GM18505 (cell line): ENCODE measurements around the gene ADCY5.

ENCODE experiments used
- ATAC-seq: cut with Tn5 transposase; IDR thresholded peaks from one replicate; pipeline ENCODE4 v1.9.1; 2021; ENCODE audit not compliant: unreplicated experiment
- POLR2A ChIP-seq: IDR thresholded peaks from 4 replicates; pipeline ENCODE4 v1.6.1; 2011; ENCODE audit warnings: borderline replicate concordance; ENCODE audit not compliant: insufficient read depth, insufficient read length; ENCODE audit errors: extremely low read depth

The ADCY5 gene

DNA sequence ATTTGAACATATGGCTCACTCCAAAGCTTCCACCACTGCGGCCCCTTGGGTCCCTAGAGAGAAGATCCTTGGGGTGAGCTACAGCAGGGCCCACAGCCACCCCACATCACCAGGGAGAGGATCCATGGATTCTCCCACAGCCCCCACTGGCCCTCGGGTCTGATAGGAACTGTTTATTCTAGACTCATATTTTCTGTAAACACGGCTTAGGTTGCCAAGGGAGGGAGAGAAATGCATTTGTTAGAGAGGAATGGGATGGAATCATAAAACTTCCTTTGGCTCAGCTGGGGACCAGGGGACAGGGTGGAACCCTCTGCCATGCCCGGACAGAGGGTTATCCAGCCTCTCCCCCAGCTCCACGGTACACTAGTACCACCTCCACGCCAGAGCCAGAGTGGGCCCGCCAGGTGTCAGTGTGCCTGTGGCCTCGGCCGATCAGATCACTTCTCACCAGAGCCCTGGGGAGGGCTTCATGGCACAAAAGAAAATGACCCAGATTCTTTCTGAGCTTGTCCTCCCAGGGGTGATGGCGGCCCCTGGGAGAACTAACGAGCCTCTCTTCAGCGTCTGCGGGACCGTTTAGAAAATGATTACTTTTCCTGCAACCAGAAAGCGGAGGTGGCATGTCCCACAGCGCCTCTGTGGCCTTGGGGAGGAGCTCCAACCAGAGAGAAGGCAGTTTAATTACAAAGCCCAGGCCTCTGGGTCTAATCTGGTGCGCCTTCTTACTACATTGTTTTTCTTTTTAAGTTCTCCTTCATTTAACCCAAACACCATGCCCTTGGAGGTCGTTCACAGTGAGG lies 33.7 kb downstream of the ADCY5 start:
- no peak for TF ChIP-seq POLR2A
- no peak for ATAC-seq

DNA sequence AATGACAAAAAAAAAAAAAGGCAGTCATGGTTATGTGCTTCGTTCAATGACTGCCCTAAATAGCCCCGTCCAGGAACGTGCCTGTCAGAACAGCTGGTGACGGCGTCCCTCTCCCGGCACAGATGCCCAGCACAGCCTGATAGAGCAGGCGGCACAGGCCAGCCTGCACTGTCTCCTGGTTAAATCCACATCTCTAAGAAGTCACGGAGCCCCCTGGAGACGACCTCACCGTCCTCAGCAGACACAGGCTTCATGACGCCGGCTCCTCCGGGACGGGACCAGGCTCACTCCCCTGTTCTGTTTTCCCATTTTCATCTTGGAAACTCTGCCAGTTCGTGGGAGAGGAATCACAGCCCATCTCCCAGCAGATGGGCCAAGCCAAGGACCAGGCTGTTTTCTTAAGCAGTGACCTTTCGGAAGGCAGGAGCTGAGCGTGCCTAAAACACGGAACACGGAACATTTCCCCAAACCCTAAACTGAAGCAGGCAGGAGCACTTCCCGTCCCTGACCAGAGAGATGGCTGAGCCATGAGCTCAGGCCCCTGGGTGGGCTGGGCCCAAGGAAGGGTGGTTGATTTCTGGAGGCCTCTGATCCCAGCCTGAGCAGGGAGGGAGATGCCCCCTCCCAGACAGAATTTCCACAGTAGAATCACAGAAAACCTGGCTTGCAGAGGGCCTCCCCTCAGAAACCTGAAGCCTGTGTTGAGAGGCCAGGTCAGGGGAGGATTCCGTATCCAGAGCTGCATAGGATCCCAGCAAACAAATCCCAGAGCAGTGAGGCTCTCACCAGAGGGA lies 35.9 kb downstream of the ADCY5 start:
- ATAC-seq = no peak
- TF ChIP-seq POLR2A = no peak

DNA sequence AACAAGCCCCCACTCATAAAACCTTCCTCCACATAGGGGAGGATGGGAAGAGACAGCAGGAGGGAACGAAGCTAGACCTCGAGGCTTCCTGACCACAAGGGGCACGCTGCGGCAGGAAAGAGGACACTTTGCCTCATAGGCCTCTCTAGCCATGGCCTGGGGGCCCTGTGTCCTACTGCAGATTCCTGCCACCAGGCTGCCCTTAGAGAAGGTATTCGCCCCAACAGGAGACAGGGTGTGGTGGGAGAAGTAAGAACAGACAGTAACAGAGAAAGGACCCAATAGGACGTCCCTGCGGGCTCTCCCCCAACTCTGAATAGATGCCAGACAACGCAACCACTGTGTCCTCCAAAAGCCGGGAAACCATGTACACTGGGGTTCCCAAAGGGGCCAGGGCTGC lies 36.8 kb downstream of the ADCY5 start:
- no peak for ATAC-seq
- no peak for TF ChIP-seq POLR2A

DNA sequence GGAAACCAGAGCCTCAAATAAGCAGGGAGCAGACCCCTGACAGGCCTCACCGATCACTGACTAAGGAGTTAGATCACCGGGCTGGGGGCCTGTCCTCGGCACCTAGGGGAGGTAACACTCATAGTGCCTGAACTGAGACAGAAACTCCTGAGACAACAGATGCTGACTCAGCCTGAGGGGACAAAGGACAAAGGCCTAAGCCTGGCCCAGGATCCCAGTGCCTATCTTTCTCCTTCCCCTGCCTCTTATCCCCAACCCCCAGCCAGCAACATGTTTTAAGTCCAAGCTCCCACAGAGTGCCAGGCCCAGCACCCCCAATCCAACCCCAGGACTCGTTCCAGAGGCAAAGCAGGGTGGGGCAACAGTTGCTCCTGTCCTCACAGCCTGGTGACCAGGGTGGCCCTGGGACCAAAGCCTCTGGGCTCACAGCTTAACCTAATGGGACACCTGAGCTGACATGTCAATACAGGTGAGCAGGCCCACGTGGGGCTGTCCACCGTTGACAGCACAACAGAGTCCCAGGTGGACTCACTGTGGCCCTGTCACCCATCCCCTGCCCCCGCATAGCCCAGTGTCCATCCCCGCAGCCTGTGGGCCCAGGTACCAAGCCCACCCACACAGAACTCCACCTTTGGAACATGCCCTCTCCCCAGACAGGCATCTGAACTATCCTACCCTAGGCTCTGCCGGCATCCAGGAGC lies 37.4 kb downstream of the ADCY5 start:
- no peak for ATAC-seq
- no peak for TF ChIP-seq POLR2A

DNA sequence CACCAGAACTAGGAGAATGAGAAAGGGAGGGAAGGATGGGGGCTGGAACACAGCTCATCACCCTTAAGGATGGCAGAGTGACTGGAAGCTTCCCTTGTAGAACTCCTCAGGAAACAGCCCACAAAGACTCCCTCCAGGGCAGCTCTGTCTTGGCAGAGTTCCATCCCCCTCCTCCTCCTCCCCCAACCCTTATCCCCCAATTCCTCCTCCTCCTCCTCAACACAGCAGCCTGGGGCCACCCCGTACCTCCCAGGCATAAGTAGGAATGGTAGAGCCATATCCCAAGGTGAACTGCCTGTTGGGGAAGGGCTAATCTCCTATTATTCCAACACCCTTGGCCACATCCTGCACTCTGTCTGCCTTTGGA lies 38.8 kb downstream of the ADCY5 start:
- ATAC-seq = no peak
- no peak for TF ChIP-seq POLR2A

DNA sequence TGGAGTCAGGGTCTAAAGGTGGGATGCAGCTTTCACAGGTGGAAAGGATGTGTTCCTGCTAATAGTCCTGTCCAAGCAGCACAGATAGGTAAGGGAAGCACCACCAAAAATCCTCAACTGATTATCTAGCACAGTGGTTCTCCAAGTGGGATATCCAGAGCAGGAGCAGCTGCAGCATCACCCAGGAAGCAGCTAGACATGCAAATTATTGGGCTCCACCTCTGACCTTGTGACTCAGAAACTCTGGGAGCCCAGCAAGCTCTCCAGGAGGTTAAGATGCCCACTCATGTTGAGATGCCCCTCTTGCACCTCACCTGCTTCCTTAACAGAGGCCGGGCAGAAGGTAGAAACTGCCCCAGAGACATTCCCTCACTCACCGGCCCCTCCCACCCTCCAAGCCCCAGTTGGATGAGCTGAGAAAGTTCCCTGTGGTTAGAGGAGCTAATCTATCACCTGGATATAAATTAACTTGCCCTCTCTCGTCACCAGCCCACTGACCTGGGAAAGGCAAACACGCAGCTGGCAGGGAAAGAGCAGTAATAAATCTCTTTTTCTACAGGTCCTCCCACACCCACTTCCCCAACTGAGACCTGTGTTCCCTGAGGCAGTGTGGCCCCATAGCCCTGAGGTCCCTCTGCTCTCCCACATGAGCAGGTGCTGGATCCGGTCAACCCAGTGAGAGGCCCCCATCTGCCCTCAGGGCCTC lies 39.3 kb downstream of the ADCY5 start:
- no peak for ATAC-seq
- no peak for TF ChIP-seq POLR2A

DNA sequence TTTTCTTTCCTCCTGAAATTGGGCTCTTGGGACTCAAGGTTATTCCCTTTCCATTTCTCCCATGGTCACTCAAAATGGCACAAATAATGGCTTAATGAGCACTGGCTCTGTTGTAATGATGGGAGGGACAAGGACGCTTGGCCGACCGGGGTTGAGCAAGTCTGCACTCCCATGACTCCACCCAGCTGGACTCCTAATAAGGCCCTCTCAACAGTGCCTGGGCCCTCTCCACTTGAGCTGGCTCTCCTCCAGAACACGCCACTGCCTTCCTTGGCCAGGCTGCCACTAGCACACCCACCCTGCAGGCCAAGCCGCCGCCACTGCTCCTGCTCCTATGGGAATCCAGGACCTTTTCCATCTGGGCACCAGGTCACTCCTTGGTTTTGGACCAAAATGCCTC lies 42.3 kb downstream of the ADCY5 start:
- ATAC-seq = no peak
- TF ChIP-seq POLR2A = no peak

DNA sequence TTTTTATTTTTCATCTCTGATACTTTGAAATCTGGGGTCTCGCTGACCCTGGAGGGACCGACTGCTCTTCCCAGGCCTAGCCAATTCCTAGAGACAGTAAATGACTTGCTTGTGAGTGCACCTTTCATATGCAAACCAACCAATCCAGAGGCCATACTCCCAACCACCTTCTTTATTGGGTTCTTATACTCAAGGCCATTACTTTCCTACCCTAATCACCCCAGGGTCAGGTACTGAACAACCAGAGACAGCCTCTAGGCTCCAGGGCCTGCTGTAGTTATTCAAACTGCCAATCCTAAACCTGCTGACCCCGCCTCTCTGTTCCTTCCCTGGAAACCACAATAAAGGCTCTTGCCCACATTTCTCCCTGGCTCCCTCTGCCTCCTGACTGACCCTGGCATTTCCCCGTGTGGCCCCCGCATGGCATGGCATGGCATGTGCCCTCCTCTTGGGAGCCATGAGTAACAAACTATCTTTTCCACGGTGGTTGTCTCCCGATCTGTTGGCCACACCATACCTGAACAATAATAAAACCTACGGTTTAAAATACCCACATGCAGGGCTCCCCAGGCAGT lies 42.9 kb downstream of the ADCY5 start:
- TF ChIP-seq POLR2A = no peak
- ATAC-seq = no peak

DNA sequence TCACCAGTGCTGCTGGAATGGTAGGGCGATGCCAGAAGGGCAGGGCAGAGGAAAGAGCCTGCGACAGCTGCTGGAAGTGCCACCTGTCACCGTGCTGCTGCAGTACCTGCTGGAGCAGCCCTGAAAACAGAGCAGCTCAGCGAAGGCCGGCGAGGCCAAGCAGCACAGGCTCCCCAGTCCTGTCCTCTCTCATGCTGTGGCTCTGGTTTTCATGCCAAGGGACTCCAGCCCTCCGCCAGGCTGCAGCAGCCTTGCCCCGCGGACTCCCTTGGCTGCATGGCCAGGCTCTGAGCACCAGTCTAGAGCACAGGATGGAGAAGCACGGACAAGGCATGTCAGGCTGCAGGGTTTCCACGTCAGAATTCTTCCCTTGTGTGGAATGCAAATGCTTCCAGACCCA lies 43.9 kb downstream of the ADCY5 start:
- TF ChIP-seq POLR2A = no peak
- no peak for ATAC-seq

DNA sequence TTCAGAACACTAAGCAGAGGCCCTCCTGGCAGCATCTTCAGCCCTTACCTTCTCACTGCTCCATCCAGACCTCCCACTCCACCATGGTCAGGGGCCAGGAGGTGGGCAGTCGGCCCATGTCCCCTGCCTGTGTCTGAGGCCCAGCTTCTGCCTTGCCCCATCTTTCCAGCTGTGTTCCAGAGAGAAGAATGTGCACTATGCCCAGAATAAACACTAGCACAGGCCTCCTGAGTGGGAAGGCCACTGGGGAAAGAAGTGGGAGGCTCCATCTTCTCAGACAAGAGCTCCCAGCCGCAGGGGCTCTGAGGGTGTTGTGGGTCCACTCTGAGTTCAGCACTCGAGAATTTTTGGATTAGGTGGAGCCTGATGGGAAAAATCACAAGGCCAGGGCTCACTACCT lies 44.5 kb downstream of the ADCY5 start:
- ATAC-seq = no peak
- no peak for TF ChIP-seq POLR2A

DNA sequence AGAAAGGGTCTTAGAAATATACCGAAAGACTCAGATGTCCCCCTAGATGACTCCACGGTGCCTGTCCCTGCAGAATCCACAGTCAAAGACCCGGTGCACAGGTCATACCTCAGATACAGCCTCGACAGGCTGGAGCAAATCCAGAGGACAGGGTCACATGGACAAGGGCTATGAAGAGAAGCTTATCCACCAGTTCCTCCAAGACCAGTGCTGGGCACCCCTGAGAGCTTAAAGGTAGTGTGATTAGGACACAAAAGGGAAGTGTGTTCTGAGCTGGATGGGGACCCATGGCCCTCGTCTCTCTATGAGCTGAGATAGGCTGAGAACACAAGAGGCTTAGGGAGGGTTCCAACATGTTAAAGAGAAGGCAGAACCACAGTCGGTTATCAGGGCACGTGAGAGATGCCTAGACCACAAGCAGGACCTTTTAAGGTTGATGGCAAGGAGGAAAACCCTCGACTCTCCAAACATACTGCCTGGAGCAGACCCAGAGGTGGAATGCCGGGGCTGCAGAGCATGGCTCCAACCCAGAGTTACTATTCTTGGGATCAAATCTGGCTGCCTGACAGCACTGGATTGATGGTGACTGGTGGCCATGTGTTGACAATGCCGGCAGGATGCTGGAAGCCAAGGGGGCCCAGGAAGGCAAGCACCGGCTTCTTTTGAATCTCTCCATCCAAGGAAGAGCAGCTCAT lies 46.9 kb downstream of the ADCY5 start:
- no peak for TF ChIP-seq POLR2A
- no peak for ATAC-seq

DNA sequence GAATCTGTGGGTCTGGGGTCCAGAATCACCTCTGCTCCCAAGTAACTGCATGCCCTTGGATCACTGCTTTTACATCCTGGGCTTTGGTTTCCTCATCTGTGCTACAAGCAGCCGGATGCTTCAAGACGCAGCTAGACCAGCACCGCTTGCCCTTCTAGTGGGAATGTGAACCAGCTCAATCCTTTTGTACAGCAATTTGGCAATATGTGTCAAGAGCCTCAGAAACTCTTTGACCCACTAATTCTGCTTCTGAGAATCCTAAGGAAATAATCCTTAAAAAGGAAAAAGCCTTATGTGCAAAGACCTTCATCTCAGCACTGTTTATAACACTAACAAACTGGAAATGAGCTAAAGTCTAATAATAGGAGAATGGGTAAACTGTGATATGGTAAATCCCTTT lies 48.7 kb downstream of the ADCY5 start:
- no peak for ATAC-seq

More for the DNA sequence above, 48.7 kb downstream of the ADCY5 start:
- TF ChIP-seq POLR2A = no peak
